ENCODE data around the gene LIN37.
A peak's percentile ranks its signal among the peaks of the same experiment; 100 is the strongest.

The LIN37 gene

GRCh38 chr19:35748106-35749020 lies at the start of gene LIN37:
LIN37 (plus strand) TSS chr19:35748576; CDS start chr19:35748725, 149 bp downstream.
- peak; percentile 99 for DNase-seq (ENCODE audit: low spot score)

GRCh38 chr19:35702223-35703012 lies 46.0 kb upstream of the LIN37 start:
- peak; percentile 95 for DNase-seq (ENCODE audit: low spot score)

DNA sequence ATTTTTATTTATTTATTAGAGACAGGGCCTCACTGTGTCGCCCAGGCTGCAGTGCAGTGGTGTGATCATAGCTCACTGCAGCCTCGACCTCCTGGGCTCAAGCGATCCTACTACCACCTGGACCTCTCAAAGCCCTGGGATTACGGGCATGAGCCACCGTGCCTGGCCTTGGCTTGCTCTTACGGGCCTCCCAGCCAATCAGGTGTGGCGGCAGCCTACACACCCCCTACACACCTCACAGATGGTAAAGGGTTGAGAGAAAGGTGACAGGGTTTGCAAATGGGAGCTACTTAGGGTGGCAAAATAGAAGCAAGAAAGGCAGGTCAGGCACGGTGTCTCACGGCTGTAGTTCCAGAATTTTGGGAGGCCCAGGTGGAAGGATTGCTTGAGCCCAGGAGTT lies 45.0 kb upstream of the LIN37 start:
- no peak for DNase-seq (ENCODE audit: low spot score)

DNA sequence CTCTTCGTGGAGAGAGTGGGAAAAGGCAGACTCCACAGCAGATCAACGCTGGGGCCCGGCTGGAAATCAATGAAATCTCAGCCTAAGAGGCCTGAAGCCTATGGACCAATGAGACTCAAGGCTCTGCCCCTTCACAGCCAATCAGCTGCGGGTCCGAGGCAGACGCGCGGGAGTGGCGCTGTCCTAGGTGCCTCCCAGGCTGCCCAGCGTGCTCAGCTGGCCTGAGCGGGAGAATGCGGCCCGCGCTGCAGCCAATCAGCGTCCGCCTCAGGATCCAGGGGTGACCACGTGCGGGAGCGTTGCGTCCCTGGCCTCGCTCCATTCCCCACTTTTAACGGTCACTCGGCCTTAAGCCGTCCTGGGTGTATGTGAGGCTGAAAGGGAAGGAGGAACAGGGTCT lies 44.2 kb upstream of the LIN37 start, which contains the start of gene ZBTB32:
ZBTB32 (plus strand) TSS at position 341 of the 400 bp plus-strand sequence. CDS start 10,069 bp downstream, outside the sequence.
- no peak for DNase-seq (ENCODE audit: low spot score)

DNA sequence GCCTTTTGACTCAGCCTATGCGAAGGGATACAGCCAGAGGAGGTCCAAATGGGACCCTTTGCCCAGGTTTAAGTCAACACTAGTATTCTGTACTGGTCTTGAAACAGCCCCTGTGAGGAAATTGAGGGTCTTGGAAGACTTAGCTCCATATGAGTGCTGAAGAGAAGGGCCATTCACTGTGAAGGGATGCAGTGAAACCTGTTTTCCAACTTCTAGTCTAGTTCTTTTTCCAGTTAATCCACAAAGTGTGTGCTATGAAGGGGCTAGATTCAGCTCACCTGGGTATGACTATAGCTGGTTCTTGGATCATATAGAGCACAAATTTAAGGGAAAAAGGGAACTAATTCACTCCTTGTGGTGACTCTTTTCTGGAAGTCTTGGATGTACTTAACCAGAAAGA lies 40.0 kb upstream of the LIN37 start:
- no peak for DNase-seq (ENCODE audit: low spot score)

GRCh38 chr19:35710784-35711723 lies 37.3 kb upstream of the LIN37 start:
- DNase-seq (ENCODE audit: low spot score): no peak

DNA sequence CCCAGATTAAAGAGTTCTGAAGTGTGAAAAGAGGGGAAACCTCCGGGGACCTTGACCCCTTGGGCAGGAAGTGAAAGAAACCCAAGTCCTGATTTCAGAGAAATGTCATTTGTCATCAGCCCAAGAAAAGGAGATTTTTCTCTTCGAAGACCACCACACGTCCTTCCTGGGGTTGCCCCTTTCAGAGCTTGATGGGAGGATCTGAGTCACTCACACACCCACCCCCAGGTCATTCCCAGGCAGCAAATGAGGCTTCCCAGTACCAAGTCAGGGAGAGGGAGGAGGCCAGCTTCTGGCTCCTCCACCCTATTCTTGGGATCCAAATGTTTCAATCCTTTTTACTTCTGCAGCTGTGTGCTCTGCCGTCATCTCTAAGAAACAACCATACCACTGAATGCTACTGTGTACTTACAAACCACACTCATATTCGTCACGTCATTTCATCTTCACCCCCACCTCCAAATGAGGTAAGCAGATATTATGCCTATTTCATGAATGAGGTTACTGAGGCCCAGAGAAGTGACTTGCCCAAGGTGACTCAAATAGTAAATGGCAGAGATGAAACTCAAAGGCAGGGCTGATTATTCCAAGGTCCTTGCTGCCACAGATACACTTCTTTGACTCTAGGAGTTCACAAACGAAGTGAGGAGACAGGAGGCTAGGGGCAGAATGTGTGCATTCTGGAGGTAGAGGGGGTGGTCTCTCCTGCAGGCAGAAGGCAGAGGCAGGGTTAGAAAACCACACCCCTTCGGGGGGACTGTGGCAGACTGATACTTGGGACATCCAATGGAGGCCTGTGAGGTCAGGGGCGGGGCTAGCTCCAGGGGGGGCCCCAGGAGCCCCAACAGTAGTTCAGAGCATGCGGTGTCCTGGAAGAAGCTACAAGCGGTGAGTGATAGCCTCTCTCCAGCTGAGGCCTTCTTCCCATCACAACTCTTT lies 35.5 kb upstream of the LIN37 start:
- peak; percentile 22 for DNase-seq (ENCODE audit: low spot score)

- no peak for DNase-seq (ENCODE audit: low spot score)
These were observed 34.9 kb upstream of the LIN37 start for GRCh38 chr19:35713506-35713850.

DNA sequence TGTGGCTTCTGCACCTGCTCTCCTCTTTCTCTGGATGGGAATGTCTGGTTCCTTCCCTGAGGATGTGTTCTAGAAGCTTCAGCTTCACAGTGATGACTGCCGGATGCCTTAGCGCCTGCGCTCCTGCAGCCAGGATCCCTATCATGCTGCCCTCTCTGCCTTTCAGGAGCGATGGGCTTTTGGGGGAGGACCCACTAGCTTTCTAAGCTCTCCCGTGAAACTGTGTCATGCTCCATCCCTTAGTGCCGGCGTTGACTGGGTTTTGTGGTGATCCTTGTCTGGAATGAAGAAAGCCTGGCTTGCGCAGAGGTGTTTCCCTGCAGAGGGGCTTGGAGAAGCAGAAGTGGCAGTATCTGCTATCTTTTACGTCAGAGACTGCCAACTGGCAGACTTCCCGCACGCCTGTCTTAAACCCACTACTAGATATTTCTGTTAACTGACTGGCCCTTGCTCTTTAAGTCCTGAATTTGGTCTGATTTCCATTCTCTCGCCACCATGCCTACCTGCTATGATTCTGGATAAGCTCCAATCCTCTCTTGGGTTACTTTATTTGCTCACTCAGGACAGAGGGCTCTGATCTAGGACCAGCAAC lies 34.4 kb upstream of the LIN37 start:
- DNase-seq (ENCODE audit: low spot score): no peak

- no peak for DNase-seq (ENCODE audit: low spot score)
These were observed 33.6 kb upstream of the LIN37 start for GRCh38 chr19:35714601-35715354.

GRCh38 chr19:35715355-35715809 lies 33.0 kb upstream of the LIN37 start:
- DNase-seq (ENCODE audit: low spot score): no peak

GRCh38 chr19:35715981-35716800 lies 32.2 kb upstream of the LIN37 start:
- DNase-seq (ENCODE audit: low spot score): no peak

GRCh38 chr19:35716801-35717664 lies 31.3 kb upstream of the LIN37 start:
- peak; percentile 98 for DNase-seq (ENCODE audit: low spot score)

DNA sequence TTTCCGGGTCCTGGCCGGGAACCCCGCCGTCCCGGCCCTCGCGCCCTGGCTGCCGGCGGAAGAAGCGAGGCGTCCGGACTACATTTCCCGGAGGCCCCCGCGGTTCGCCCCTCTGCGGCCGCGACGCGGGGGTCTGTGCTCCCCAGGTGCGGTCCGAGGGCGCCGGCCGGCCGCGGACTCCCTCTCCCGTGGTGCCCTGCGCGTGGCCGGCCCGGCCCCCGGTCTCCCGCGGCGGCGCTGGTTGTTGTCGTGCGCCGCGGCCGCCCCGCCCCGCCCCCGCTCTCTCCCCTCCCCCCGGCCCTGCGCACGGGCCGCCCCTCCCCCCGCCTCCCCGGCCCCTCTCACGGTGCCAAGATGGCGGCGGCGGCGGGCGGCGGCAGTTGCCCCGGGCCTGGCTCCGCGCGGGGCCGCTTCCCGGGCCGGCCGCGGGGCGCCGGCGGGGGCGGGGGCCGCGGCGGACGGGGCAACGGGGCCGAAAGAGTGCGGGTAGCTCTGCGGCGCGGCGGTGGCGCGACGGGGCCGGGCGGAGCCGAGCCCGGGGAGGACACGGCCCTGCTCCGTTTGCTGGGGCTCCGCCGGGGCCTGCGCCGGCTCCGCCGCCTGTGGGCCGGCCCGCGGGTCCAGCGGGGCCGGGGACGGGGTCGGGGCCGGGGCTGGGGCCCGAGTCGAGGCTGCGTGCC lies 30.6 kb upstream of the LIN37 start, which contains the start of gene KMT2B:
KMT2B (plus strand) TSS at position 339 of the 680 bp plus-strand sequence; CDS start at position 355, 16 bp downstream.
- no peak for DNase-seq (ENCODE audit: low spot score)

DNA sequence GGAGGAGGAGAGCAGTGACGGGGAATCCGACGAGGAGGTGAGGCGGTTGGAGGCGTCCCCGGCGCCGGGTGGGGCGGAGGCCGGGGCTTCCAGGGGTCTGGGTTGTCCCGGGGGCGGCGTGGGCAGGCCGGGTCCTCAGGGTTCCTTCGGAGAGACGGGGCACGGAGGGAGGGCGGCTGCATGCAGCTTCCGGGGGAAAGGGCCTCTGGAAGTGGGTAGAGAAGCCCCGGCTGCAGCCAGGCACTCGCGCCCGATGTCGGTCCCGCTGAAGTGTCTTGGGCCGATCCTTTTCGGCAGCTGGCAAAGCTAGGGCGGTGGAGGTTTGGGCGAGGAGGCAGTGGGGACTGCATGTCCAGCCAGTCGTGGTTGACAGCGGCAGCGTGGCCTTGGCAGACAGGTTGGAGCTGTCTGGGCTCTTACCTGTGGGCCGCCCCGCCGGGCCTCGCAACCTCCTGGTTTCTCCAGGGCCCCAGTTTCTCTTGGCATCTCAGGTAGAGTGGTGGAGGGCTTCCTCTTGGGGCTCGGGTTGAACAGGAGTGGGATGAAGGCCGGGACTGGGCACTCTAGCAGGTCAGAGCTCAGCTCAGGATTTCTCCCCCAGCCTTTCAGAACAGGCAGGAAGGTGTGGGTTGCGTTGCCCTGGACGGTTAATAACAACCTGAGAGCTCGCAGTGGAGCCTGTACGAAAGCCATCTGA lies 29.9 kb upstream of the LIN37 start:
- peak; percentile 25 for DNase-seq (ENCODE audit: low spot score)

All from CD4-positive, alpha-beta T cell treated with Interleukin-6 at 100 ng/mL for 8 hours (primary cell).